IPS DF 6.9 (cell line): ENCODE measurements around the gene DDX17.

ENCODE experiments used
- DNase-seq: peaks from one replicate; pipeline ENCODE4 v3.0.0-alpha.2; 2013; ENCODE audit warnings: low read depth, low spot score
- H3K27ac ChIP-seq: one replicate; pipeline ENCODE4 v1.5.1; 2013; ENCODE audit warnings: low read length, control low read depth
- H3K27me3 ChIP-seq: 2 replicates; pipeline ENCODE4 v1.6.1; 2013; ENCODE audit warnings: mild to moderate bottlenecking, low read length; ENCODE audit not compliant: control insufficient read depth, insufficient read depth
- H3K36me3 ChIP-seq: 2 replicates; pipeline ENCODE4 v1.6.1; 2013; ENCODE audit warnings: low read length; ENCODE audit not compliant: control insufficient read depth, insufficient read depth
- H3K4me1 ChIP-seq: 2 replicates; pipeline ENCODE4 v1.6.1; 2013; ENCODE audit warnings: low read length; ENCODE audit not compliant: control insufficient read depth, insufficient read depth
- H3K4me3 ChIP-seq: 2 replicates; pipeline ENCODE4 v1.5.1; 2013; ENCODE audit warnings: mild to moderate bottlenecking, low read length
- H3K9me3 ChIP-seq: 2 replicates; pipeline ENCODE4 v1.6.1; 2013; ENCODE audit warnings: low read length, inconsistent platforms; ENCODE audit not compliant: control insufficient read depth, insufficient read depth
- WGBS: extraction: QIAGEN DNeasy Blood & Tissue Kit; methylation state at CpG from one replicate; pipeline ENCODE4 v1.1.7; 2013; ENCODE audit warnings: mixed read lengths, missing lambda C conversion rate; ENCODE audit not compliant: insufficient read length, insufficient coverage; 5-methylcytosine and 5-hydroxymethylcytosine counted together

DDX17 gene

DNA sequence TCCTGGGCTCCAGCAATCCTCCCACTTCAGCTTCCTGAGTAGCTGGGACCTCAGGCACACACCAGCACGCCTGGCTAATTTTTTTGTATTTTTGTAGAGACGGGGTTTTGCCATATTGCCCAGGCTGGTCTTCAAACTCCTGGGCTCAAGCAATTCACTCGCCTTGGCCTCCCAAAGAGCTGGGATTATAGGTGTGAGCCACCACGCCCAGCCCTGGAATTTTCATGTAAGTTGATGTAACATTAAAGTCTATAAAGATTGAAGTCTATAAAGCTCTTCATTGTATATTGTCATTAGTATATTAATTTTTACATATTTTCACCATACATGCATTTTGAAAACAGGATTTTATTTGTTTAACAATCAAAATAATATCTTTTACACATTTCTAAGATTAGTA lies 12.5 kb upstream of the DDX17 start:
- WGBS, result no CpG with 5 or more reads among the region's 4 CpGs
- Histone ChIP-seq H3K4me1 (no peaks in the 10 kb centered on the region), H3K9me3 (no peaks in the 10 kb centered on the region), H3K27me3 (no peaks in the 10 kb centered on the region), H3K4me3 (no peak overlapping the region), H3K36me3 (no peaks in the 10 kb centered on the region), H3K27ac (no peak overlapping the region)
- no peak for DNase-seq

GRCh38 chr22:38513063-38513462 lies 7.0 kb upstream of the DDX17 start:
- no CpG with 5 or more reads among the region's 1 CpG for WGBS
- Histone ChIP-seq H3K27me3 (no peaks in the 10 kb centered on the region), H3K4me3 (no peak overlapping the region), H3K4me1 (no peaks in the 10 kb centered on the region), H3K36me3 (no peaks in the 10 kb centered on the region), H3K27ac (no peak overlapping the region), H3K9me3 (no peaks in the 10 kb centered on the region)
- DNase-seq, result peak; percentile 54

- H3K27ac ChIP-seq, result no peak overlapping the region
- no peaks in the 10 kb centered on the region for H3K27me3 ChIP-seq
- no peaks in the 10 kb centered on the region for H3K9me3 ChIP-seq
- H3K4me1 ChIP-seq, result no peaks in the 10 kb centered on the region; the same call in 1 of the 2 replicates
- H3K4me3 ChIP-seq, result no peak overlapping the region
- DNase-seq, result no peak
- WGBS, result no CpG with 5 or more reads among the region's 5 CpGs
- H3K36me3 ChIP-seq, result no peaks in the 10 kb centered on the region
Measured at GRCh38 chr22:38510416-38510970, 4.4 kb upstream of the DDX17 start.

GRCh38 chr22:38505541-38506117 lies 482 bp downstream of the DDX17 start:
- no peaks in the 10 kb centered on the region; the same call in 1 of the 2 replicates for H3K4me1 ChIP-seq
- peak overlapping the region; percentile 78 for H3K4me3 ChIP-seq
- H3K36me3 ChIP-seq, result peaks cover 2% of the 10 kb centered on the region; the same call in 1 of the 2 replicates
- no peaks in the 10 kb centered on the region for H3K27me3 ChIP-seq
- H3K27ac ChIP-seq, result no peak overlapping the region
- no peak for DNase-seq
- WGBS, result no CpG with 5 or more reads among the region's 69 CpGs
- H3K9me3 ChIP-seq, result no peaks in the 10 kb centered on the region

GRCh38 chr22:38504731-38505540 lies 1.2 kb downstream of the DDX17 start:
- no peak for DNase-seq
- Histone ChIP-seq H3K36me3 (peaks cover 2% of the 10 kb centered on the region; the same call in 1 of the 2 replicates), H3K4me1 (no peaks in the 10 kb centered on the region; the same call in 1 of the 2 replicates), H3K27ac (no peak overlapping the region), H3K4me3 (peak overlapping the region; percentile 78), H3K9me3 (no peaks in the 10 kb centered on the region), H3K27me3 (no peaks in the 10 kb centered on the region)
- no CpG with 5 or more reads among the region's 35 CpGs for WGBS

GRCh38 chr22:38503021-38503420 lies 3.1 kb downstream of the DDX17 start:
- no peak overlapping the region for H3K27ac ChIP-seq
- no peak overlapping the region for H3K4me3 ChIP-seq
- WGBS, result no CpG with 5 or more reads among the region's 4 CpGs
- DNase-seq, result no peak
- no peaks in the 10 kb centered on the region; the same call in 1 of the 2 replicates for H3K4me1 ChIP-seq
- no peaks in the 10 kb centered on the region for H3K27me3 ChIP-seq
- peaks cover 12% of the 10 kb centered on the region; the same call in 1 of the 2 replicates for H3K36me3 ChIP-seq
- no peaks in the 10 kb centered on the region for H3K9me3 ChIP-seq

GRCh38 chr22:38501797-38502672 lies 4.1 kb downstream of the DDX17 start:
- no peak overlapping the region for H3K4me3 ChIP-seq
- H3K27me3 ChIP-seq, result no peaks in the 10 kb centered on the region
- no CpG with 5 or more reads among the region's 10 CpGs for WGBS
- H3K27ac ChIP-seq, result no peak overlapping the region
- no peak for DNase-seq
- no peaks in the 10 kb centered on the region for H3K9me3 ChIP-seq
- peaks cover 12% of the 10 kb centered on the region for H3K36me3 ChIP-seq
- no peaks in the 10 kb centered on the region; the same call in 1 of the 2 replicates for H3K4me1 ChIP-seq

DNA sequence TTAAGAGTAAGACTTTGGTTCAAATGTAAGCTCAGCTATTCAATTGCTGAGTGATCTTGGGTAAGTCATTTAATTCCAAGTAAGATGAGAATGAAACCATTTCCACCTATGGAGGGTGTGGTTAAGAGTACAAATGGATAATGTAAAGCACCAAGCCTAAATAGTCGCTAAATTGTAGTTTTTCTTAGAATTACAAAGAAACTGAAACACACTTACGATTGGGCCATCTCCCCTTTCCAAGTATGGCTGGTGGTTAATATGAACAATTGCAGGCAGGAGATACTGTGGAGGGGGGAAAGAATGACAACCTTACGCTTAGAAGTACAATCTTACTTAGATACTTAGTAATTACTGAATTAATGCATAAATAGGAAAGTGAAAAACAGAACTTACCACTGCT lies 8.2 kb downstream of the DDX17 start:
- no peaks in the 10 kb centered on the region for H3K9me3 ChIP-seq
- no peaks in the 10 kb centered on the region for H3K4me1 ChIP-seq
- WGBS, result no CpG with 5 or more reads among the region's 3 CpGs
- no peak overlapping the region for H3K4me3 ChIP-seq
- no peaks in the 10 kb centered on the region for H3K27me3 ChIP-seq
- H3K36me3 ChIP-seq, result peaks cover 38% of the 10 kb centered on the region
- no peak for DNase-seq
- no peak overlapping the region for H3K27ac ChIP-seq

DNA sequence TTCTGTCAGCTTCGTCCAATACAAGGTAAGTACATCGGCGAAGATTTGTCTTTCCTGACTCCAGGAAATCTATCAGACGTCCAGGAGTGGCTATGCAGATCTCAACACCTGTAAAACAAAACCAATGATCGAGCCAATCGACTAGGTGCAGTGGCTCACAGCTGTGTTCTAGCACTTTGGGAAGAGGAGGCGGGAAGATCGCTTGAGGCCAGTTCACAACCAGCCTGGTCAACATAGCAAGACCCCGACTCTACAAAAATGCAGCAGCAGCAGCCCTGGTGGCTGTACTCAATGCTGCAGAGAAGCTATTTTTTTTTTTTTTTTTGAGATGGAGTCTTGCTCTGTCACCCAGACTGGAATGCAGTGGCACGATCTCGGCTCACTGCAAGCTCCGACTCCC lies 11.2 kb downstream of the DDX17 start:
- Histone ChIP-seq H3K9me3 (no peaks in the 10 kb centered on the region), H3K4me1 (no peaks in the 10 kb centered on the region), H3K36me3 (peaks cover 42% of the 10 kb centered on the region), H3K4me3 (no peak overlapping the region), H3K27ac (no peak overlapping the region), H3K27me3 (no peaks in the 10 kb centered on the region)
- no CpG with 5 or more reads among the region's 12 CpGs for WGBS
- no peak for DNase-seq

GRCh38 chr22:38494498-38494897 lies 11.6 kb downstream of the DDX17 start:
- no peak overlapping the region for H3K27ac ChIP-seq
- H3K36me3 ChIP-seq, result peaks cover 47% of the 10 kb centered on the region
- no peaks in the 10 kb centered on the region for H3K9me3 ChIP-seq
- DNase-seq, result no peak
- no CpG with 5 or more reads among the region's 2 CpGs for WGBS
- H3K4me3 ChIP-seq, result no peak overlapping the region
- no peaks in the 10 kb centered on the region for H3K27me3 ChIP-seq
- H3K4me1 ChIP-seq, result no peaks in the 10 kb centered on the region
